ENCODE data around the gene GOLGA7B.

The GOLGA7B gene

GRCh38 chr10:97825020-97825760 lies 24.5 kb upstream of the GOLGA7B start:
- POLR2A ChIA-PET, result no interaction called here
- H3K27ac ChIP-seq (ENCODE audit: extremely low read depth, low read depth, low read length), result no peak overlapping the region
- H3K36me3 ChIP-seq (ENCODE audit: control insufficient read depth in 2 of 2, insufficient read depth in 1 of 2, low read length in 2 of 2), result no peaks in the 10 kb centered on the region
- H3K9me3 ChIP-seq (ENCODE audit: control insufficient read depth, insufficient read depth, low read depth, low read length), result no peaks in the 10 kb centered on the region
- no peaks in the 10 kb centered on the region for H3K4me1 ChIP-seq (ENCODE audit: control insufficient read depth, insufficient read depth, low read length)
- CTCF ChIA-PET, result no interaction called here
- H3K4me3 ChIP-seq (ENCODE audit: low read depth, low read length), result no peak overlapping the region
- no peak for TF ChIP-seq ZNF202 (tag by site-specific recombination; IDR thresholded peaks at IDR 0.05; ENCODE audit: borderline replicate concordance)
- TF ChIP-seq ZNF768 (tag by site-specific recombination; IDR thresholded peaks at IDR 0.05), result peak; percentile 65; the same call in 1 of the 2 replicates
- no peak for TF ChIP-seq ZNF548 (tag by site-specific recombination; IDR thresholded peaks at IDR 0.05)
- no peak for TF ChIP-seq ELK4 (IDR thresholded peaks at IDR 0.05; ENCODE audit: borderline replicate concordance, low read depth, low read length)
- no peak for TF ChIP-seq WT1 (tag by site-specific recombination; IDR thresholded peaks at IDR 0.05)
- TF ChIP-seq HOXA7 (CRISPR knock-in tag; IDR thresholded peaks at IDR 0.05; ENCODE audit: borderline replicate concordance), result no peak
- TF ChIP-seq KLF9 (tag by site-specific recombination; IDR thresholded peaks at IDR 0.05; ENCODE audit: low read depth), result no peak
- TF ChIP-seq BCL11A (tag by site-specific recombination; IDR thresholded peaks at IDR 0.05; ENCODE audit: low read depth), result no peak

DNA sequence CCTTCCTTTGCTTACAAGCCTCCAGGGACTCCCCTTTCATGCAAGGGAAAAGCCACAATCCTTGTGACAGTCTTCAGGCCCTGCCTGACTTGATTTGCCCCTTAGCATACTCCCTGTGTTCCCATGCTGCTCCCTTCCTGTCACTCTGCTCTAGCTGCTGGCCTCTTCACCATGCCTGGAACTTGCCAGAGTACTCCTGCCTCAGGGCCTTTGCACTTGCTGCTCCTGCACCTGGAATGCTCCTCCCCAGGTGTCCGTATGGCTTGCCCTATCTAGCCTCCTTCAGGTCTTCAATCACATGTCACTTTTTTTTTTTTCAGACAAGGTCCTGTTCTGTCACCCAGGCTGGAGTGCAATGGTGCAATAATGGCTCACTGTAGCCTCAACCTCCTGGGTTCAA lies 22.8 kb upstream of the GOLGA7B start:
- ChIA-PET POLR2A (no interaction called here), CTCF (interaction anchor here (0.5 to 1.3 kb wide), 5 partner anchors 35 to 96 kb away, joined by 3 to 4 read pairs (median 3); no protein-coding TSS in a partner anchor)
- H3K4me3 ChIP-seq (ENCODE audit: low read depth, low read length), result no peak overlapping the region
- TF ChIP-seq ZBTB48 (tag by site-specific recombination; IDR thresholded peaks at IDR 0.05) (no peak), ZNF623 (tag by site-specific recombination; IDR thresholded peaks at IDR 0.05) (peak; percentile 96)
- no peaks in the 10 kb centered on the region for H3K4me1 ChIP-seq (ENCODE audit: control insufficient read depth, insufficient read depth, low read length)
- no peak overlapping the region for H3K27ac ChIP-seq (ENCODE audit: extremely low read depth, low read depth, low read length)
- no peaks in the 10 kb centered on the region for H3K9me3 ChIP-seq (ENCODE audit: control insufficient read depth, insufficient read depth, low read depth, low read length)
- H3K36me3 ChIP-seq (ENCODE audit: control insufficient read depth in 2 of 2, insufficient read depth in 1 of 2, low read length in 2 of 2), result no peaks in the 10 kb centered on the region

DNA sequence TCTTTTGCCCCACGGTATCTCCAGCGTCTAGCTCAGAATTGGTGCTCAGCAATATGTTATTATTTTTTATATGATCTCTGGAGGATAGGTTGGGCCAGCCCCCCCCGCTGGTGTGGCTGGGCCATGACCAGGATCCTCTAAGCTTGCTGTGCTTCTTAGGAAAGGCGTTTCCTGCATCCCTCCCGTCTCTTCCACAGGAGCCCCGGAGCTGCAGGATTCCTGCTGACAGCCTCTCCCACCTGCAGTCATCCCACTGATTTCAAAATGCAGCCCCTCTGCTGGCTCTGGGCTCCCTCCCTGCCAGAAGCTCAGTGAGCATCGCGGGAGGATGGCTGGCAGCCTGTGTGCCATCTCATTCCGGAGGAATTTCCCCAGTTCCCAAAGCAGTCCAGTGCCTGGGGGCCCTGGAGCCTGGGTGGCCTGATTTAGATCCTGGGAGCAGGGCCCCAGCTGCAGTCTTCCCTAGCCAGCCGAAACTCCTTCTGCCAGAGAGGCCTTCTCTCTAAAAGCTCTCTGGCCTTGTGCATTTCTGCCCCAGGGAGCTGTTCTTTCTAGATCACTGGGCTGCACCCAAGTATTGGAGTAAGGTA lies 21.8 kb upstream of the GOLGA7B start:
- TF ChIP-seq ZIC2 (tag by site-specific recombination; IDR thresholded peaks at IDR 0.05) (peak; percentile 93), ZNF132 (tag by site-specific recombination; IDR thresholded peaks at IDR 0.05; ENCODE audit: borderline replicate concordance) (no peak)
- ChIA-PET CTCF (interaction anchor here (0.5 to 1.3 kb wide), 5 partner anchors 36 to 119 kb away, joined by 3 to 4 read pairs (median 4); no protein-coding TSS in a partner anchor), POLR2A (no interaction called here)
- Histone ChIP-seq H3K4me3 (ENCODE audit: low read depth, low read length) (no peak overlapping the region), H3K36me3 (ENCODE audit: control insufficient read depth in 2 of 2, insufficient read depth in 1 of 2, low read length in 2 of 2) (no peaks in the 10 kb centered on the region), H3K9me3 (ENCODE audit: control insufficient read depth, insufficient read depth, low read depth, low read length) (no peaks in the 10 kb centered on the region), H3K27ac (ENCODE audit: extremely low read depth, low read depth, low read length) (no peak overlapping the region), H3K4me1 (ENCODE audit: control insufficient read depth, insufficient read depth, low read length) (no peaks in the 10 kb centered on the region)

GRCh38 chr10:97828721-97829120 lies 20.9 kb upstream of the GOLGA7B start:
- no peaks in the 10 kb centered on the region for H3K4me1 ChIP-seq (ENCODE audit: control insufficient read depth, insufficient read depth, low read length)
- ChIA-PET POLR2A (no interaction called here), CTCF (interaction anchor here (1.2 kb wide), 1 partner anchor 37 kb away, joined by 3 read pairs; no protein-coding TSS in a partner anchor)
- no peak overlapping the region for H3K4me3 ChIP-seq (ENCODE audit: low read depth, low read length)
- H3K9me3 ChIP-seq (ENCODE audit: control insufficient read depth, insufficient read depth, low read depth, low read length), result no peaks in the 10 kb centered on the region
- H3K36me3 ChIP-seq (ENCODE audit: control insufficient read depth in 2 of 2, insufficient read depth in 1 of 2, low read length in 2 of 2), result no peaks in the 10 kb centered on the region
- no peak overlapping the region for H3K27ac ChIP-seq (ENCODE audit: extremely low read depth, low read depth, low read length)
- TF ChIP-seq ZSCAN23 (tag by site-specific recombination; IDR thresholded peaks at IDR 0.05) (no peak), ZNF692 (tag by site-specific recombination; IDR thresholded peaks at IDR 0.05) (no peak), ZSCAN16 (tag by site-specific recombination; IDR thresholded peaks at IDR 0.05) (no peak), ZNF416 (tag by site-specific recombination; IDR thresholded peaks at IDR 0.05) (no peak)
- TF ChIP-seq, protein P1, sequence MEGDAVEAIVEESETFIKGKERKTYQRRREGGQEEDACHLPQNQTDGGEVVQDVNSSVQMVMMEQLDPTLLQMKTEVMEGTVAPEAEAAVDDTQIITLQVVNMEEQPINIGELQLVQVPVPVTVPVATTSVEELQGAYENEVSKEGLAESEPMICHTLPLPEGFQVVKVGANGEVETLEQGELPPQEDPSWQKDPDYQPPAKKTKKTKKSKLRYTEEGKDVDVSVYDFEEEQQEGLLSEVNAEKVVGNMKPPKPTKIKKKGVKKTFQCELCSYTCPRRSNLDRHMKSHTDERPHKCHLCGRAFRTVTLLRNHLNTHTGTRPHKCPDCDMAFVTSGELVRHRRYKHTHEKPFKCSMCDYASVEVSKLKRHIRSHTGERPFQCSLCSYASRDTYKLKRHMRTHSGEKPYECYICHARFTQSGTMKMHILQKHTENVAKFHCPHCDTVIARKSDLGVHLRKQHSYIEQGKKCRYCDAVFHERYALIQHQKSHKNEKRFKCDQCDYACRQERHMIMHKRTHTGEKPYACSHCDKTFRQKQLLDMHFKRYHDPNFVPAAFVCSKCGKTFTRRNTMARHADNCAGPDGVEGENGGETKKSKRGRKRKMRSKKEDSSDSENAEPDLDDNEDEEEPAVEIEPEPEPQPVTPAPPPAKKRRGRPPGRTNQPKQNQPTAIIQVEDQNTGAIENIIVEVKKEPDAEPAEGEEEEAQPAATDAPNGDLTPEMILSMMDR (tag by site-specific recombination; IDR thresholded peaks at IDR 0.05), result no peak

Data from HEK293 (cell line).